Motor neuron (in vitro differentiated cells): ENCODE measurements around the gene AKT1S1. TPM values are rescaled to one million over a fixed set of nuclear protein-coding genes. Genes with fewer than 3 reads are reported as not detected.

Source experiments
- ATAC-seq, 8 experiments: fragments of 200-7000 bp; cut with Tn5 transposase; replicated peaks in 6 of 8; 2 replicates each; pipeline ENCODE4 v1.8.0; 2021; ENCODE audit warnings: mild to moderate bottlenecking in 8 of 8, moderate library complexity in 8 of 8
- H3K27ac ChIP-seq, 2 donors: fragments of 250-450 bp; sonication (Bioruptor Pico); 2 replicates each; pipeline ENCODE4 v1.9.0; 2021; ENCODE audit warnings: antibody characterized with exemption in 2 of 2, mild to moderate bottlenecking in 2 of 2, moderate library complexity in 1 of 2
- H3K4me1 ChIP-seq, 2 donors: fragments of 250-450 bp; sonication (Bioruptor Pico); replicated peaks in 1 of 2; 2 replicates each; pipeline ENCODE4 v1.6.1; 2021; ENCODE audit warnings: antibody characterized with exemption in 2 of 2, mild to moderate bottlenecking in 2 of 2, moderate library complexity in 1 of 2
- H3K4me3 ChIP-seq, 5 donors: fragments of 250-450 bp; sonication (Bioruptor Pico); 2 replicates each; pipeline ENCODE4 v1.9.0; 2021; ENCODE audit warnings: antibody characterized with exemption in 5 of 5, mild to moderate bottlenecking in 5 of 5, moderate library complexity in 4 of 5
- WGBS, 10 experiments: fragments of 450-650 bp; shearing (Covaris generic); methylation state at CpG; one replicate each; pipeline ENCODE4 v1.0.0; 2022; 5-methylcytosine and 5-hydroxymethylcytosine counted together
- in situ Hi-C, 9 experiments: fragments of 400-800 bp; cut with MboI; loops; one replicate each; pipeline ENCODE4 v1.15.0; 2021; ENCODE audit warnings: low sequenced_read_pairs in 9 of 9, low pct_unique_long_range_greater_than_20kb in 2 of 9; ENCODE audit not compliant: unreplicated experiment in 9 of 9
- total RNA-seq, 8 experiments: library from RNA; unstranded; fragments of 300-600 nt; gene quantifications; 2 replicates each; pipeline versions ENCODE4 v1.2.3 to v1.2.4, GENCODE V29; 2022

Gene AKT1S1
- total RNA-seq, 8 experiments from 2014 or later = 8.2 to 59.3 (median 18.3) TPM

GRCh38 chr19:49857838-49858087, 19.4 kb downstream of the AKT1S1 start:
- ATAC-seq = no peak
- peak overlapping the region in 1 of 2 donors; percentile 49 for H3K27ac ChIP-seq
- 100% methylated on average over 1 to 2 of the region's 5 CpGs; no CpG with 5 or more reads in 8 of the 10 experiments for WGBS, 10 experiments
- no peak overlapping the region for H3K4me3 ChIP-seq
- H3K4me1 ChIP-seq = peaks cover 9 to 15% of the 10 kb centered on the region in 2 donors
- in situ Hi-C loops = no loop called here

GRCh38 chr19:49857061-49857837, 19.9 kb downstream of the AKT1S1 start:
- WGBS, 10 experiments = 94 to 100% (median 100%) methylated on average over 1 to 4 of the region's 26 CpGs; no CpG with 5 or more reads in 6 of the 10 experiments
- H3K27ac ChIP-seq = peak overlapping the region in 1 of 2 donors; percentile 49
- H3K4me1 ChIP-seq = peaks cover 15 to 20% of the 10 kb centered on the region in 2 donors
- in situ Hi-C loops = no loop called here
- no peak overlapping the region for H3K4me3 ChIP-seq
- ATAC-seq = peak in 1 of 8 experiments; percentile 1

DNA sequence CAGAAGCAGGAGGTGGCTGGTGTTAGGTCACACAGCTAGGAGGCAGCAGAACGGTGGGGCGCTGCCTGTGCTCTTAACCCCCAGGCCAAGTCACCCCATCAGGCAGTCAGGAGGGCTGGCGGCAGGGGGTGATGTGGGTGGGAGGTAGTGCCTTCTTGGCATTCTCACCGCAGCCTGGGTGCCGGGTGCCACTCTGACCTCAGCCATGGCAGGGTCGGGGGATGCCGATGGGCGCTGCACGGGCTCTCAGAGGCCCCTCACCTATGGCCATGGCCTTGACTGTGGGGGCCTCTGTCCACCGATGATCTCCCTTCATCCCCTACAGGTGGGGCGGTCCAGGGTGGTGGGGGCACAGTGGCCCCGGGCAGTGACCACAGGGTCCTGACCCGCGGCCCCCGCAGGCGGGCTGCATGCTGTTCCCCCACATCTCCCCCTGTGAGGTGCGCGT, 20.6 kb downstream of the AKT1S1 start:
- WGBS, 10 experiments = 80% methylated on average over 2 of the region's 18 CpGs; no CpG with 5 or more reads in 9 of the 10 experiments
- peaks cover 16 to 21% of the 10 kb centered on the region in 2 donors for H3K4me1 ChIP-seq
- H3K27ac ChIP-seq = no peak overlapping the region
- in situ Hi-C loops = no loop called here
- no peak overlapping the region for H3K4me3 ChIP-seq
- ATAC-seq = no peak

- Histone ChIP-seq H3K4me1 (peaks cover 16 to 17% of the 10 kb centered on the region in 2 donors), H3K4me3 (no peak overlapping the region), H3K27ac (peak overlapping the region in 1 of 2 donors; percentile 6)
- ATAC-seq = no peak
- 88 to 100% (median 97%) methylated on average over 2 to 7 of the region's 21 CpGs; no CpG with 5 or more reads in 6 of the 10 experiments for WGBS, 10 experiments
- in situ Hi-C loops = no loop called here
Observed at GRCh38 chr19:49855676-49856573, 21.2 kb downstream of the AKT1S1 start.

- in situ Hi-C loops = no loop called here
- no peak for ATAC-seq
Observed at GRCh38 chr19:49855277-49855675, 21.9 kb downstream of the AKT1S1 start.

GRCh38 chr19:49854378-49855263, 22.5 kb downstream of the AKT1S1 start:
- 80 to 90% methylated on average over 1 to 4 of the region's 39 CpGs; no CpG with 5 or more reads in 8 of the 10 experiments for WGBS, 10 experiments
- no peak overlapping the region for H3K4me3 ChIP-seq
- no peak overlapping the region for H3K27ac ChIP-seq
- H3K4me1 ChIP-seq = peaks cover 16 to 20% of the 10 kb centered on the region in 2 donors
- ATAC-seq = no peak
- in situ Hi-C loops = no loop called here

More at GRCh38 chr19:49855277-49855675, 21.9 kb downstream of the AKT1S1 start:
- H3K27ac ChIP-seq = no peak overlapping the region
- H3K4me1 ChIP-seq = peaks cover 16% of the 10 kb centered on the region in 2 donors
- WGBS, 10 experiments = 67 to 100% (median 84%) methylated on average over 2 to 4 of the region's 12 CpGs; no CpG with 5 or more reads in 6 of the 10 experiments
- no peak overlapping the region for H3K4me3 ChIP-seq

- Histone ChIP-seq H3K4me3 (no peak overlapping the region), H3K4me1 (peaks cover 16 to 20% of the 10 kb centered on the region in 2 donors), H3K27ac (no peak overlapping the region)
- ATAC-seq = no peak
- in situ Hi-C loops = no loop called here
- WGBS, 10 experiments = 71 to 100% (median 90%) methylated on average over 2 to 4 of the region's 10 CpGs; no CpG with 5 or more reads in 5 of the 10 experiments
Observed at GRCh38 chr19:49853852-49854377, 23.2 kb downstream of the AKT1S1 start.

DNA sequence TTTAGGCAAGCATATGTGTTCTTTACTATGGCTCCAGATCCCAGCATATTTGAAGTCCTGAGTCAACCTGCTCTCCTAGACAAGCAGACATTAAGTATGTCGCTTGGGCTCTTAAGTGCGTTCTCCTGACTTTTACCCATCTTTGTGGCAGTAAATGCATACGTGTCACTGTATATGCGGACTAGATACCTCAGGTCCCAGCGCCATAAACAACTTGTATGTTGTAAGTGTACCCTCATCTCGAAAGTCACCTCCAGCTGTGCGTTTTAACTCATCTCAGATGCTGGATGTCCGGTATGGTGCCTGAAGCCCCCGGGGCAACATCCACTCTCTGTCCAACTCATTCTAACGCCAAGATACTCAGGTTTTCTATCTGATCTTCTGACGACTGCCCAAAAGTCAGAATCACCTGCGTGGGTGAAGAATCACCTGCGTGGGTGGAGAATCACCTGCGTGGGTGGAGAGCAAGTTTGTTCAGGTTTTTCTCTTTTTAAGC, 24.5 kb downstream of the AKT1S1 start:
- in situ Hi-C loops = no loop called here
- WGBS, 10 experiments = 40 to 100% (median 71%) methylated on average over 1 to 12 of the region's 14 CpGs; no CpG with 5 or more reads in 2 of the 10 experiments
- Histone ChIP-seq H3K27ac (no peak overlapping the region), H3K4me3 (peak overlapping the region; percentile 87 to 99 (median 96)), H3K4me1 (peaks cover 16 to 20% of the 10 kb centered on the region in 2 donors)
- no peak for ATAC-seq

DNA sequence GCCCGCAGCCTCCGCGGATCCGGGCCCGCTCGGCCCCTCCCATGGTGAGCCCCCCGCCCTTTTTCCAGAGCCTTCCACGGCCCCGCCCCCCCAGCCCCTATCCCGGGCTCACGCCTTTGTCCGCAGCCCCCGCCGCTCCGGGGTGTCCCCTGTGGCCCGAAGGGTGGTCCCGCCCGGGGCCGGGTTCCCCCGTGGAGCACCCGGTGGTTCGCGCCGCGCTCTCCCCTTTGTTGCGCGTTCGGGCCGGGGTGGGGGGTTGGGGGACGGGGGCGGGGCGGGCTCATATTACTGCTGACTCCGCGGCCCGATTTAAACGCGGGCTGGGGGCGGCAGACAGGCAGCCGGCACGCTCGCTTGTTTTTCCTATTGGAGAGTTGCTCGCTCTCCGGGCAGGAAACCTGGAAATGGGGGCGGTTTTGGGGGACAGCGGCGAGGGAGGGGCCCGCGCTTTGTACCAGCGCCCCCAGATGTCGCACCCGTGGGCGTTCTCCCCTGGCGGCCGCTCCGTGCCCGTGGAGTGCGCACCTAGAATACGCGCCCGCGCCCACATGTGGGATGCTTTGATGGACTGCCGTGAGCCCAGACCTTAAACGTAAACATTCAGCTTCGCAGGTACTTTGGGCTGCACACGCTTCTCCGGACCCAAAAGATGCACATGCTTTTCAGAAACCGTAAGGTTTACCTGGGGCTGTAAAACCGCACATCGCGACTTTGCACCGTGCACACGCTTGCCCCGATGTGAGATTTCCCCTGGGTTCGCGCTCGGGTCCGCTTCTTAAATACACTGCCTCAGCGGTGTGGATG, 25.5 kb downstream of the AKT1S1 start:
- ATAC-seq = peak; percentile 3 to 43 (median 16)
- in situ Hi-C loops = no loop called here
- peaks cover 16 to 20% of the 10 kb centered on the region in 2 donors for H3K4me1 ChIP-seq
- H3K27ac ChIP-seq = peak overlapping the region; percentile 97 to 99
- 0 to 18% (median 2%) methylated on average over 3 to 29 of the region's 78 CpGs; no CpG with 5 or more reads in 5 of the 10 experiments for WGBS, 10 experiments
- H3K4me3 ChIP-seq = peak overlapping the region; percentile 87 to 99 (median 96)

DNA sequence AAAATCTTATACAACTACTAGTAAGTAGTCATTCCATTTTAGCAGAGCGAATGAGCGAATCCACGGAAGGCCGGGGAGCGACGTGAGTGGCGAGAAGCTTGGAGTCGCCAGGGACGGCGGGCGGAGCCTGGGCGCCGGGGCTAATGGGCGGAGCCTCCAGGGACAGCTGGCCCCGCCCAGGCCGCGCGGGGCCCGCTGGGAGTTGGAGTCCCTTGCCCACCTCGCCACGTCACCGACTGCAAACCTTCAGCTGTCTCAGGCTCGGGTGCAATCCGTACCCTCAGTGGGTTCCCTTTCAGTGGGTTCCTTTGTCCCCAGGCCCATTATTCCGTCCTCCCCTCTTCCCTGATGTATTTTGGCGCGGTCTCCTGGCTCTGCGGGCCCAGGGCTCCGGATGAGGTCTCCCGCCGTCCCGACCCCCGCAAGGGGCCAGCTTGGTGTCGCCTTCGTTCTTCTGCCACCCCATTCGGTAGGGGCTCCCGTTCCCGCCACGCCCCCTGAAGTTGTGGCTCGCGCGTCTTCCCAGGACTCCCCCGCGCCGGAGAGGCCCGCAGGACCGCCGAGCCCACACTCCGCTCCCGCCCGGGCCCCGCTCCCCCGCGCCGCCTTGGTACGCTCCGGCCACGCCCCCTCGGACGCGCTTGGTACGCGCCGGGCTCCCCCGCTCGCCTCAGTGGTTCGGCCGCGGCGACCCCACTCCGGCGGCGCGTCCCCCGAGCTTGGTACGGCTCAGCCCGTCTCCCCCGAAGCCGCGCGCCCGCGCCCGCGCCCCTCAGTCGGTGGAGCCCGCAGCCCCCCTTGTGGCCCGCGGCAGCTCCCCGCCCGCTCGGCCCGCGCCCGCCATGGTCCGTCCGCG, 26.4 kb downstream of the AKT1S1 start, which contains the start of gene PTOV1:
TSS of gene PTOV1 (plus strand) at position 673 of the 856 bp plus-strand sequence.
- Histone ChIP-seq H3K4me3 (peak within 1 kb of the TSS; percentile 87 to 99 (median 96)), H3K27ac (peak within 1 kb of the TSS; percentile 97 to 99), H3K4me1 (peaks cover 16 to 20% of the 10 kb centered on the region in 2 donors)
- peak; percentile 84 to 88 (median 86) for ATAC-seq
- WGBS, 10 experiments = 0 to 2% (median 0%) methylated on average over 1 to 25 of the region's 98 CpGs; no CpG with 5 or more reads in 6 of the 10 experiments
- in situ Hi-C loops = no loop called here

GRCh38 chr19:49850221-49850486, 27.0 kb downstream of the AKT1S1 start:
- ATAC-seq = no peak
- in situ Hi-C loops = no loop called here
- peak overlapping the region; percentile 14 to 99 for H3K27ac ChIP-seq
- peaks cover 16 to 20% of the 10 kb centered on the region in 2 donors for H3K4me1 ChIP-seq
- WGBS, 10 experiments = 38 to 100% (median 62%) methylated on average over 1 to 11 of the region's 12 CpGs; no CpG with 5 or more reads in 3 of the 10 experiments
- peak overlapping the region; percentile 87 to 99 (median 96) for H3K4me3 ChIP-seq
